Erythroblast (primary cell): ENCODE results near the gene TRIP11.

Experiments used
- GATA1 ChIP-seq: IDR thresholded peaks from 2 replicates; pipeline ENCODE4 v1.6.1; 2011; ENCODE audit warnings: low read depth, mild to moderate bottlenecking, control low read depth, low read length, moderate library complexity
- POLR2A ChIP-seq: IDR thresholded peaks from 2 replicates; pipeline ENCODE4 v1.6.1; 2011; ENCODE audit warnings: mild to moderate bottlenecking, low read length

DNA sequence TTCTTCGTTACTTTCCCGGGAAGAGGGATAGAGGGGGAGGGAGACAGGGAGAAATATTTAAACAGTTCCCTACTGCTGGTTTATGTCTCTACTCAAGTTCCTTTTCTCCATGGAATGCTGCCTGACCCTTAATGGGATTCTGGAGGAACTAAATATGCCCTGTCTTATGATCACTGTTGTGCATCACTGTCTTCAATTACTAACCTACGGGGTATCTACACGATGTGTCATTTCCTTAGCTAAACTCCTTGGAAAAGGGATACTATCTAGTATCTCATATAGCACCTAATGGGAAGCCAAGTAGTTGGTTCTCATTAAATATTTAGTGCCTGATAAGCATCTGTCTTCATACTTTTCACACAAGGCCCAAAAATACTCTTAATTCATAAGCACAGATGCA is 54.9 kb downstream of the TRIP11 start:
- TF ChIP-seq POLR2A (no peak), GATA1 (no peak)
